Calu3 (cell line): Measurements from ENCODE around the gene ZNF692. TPM values are rescaled to one million over a fixed set of nuclear protein-coding genes. Genes with fewer than 3 reads are reported as not detected.

Experiments used
- BruUV-seq: library from RNA; stranded (reverse); fragments of 400-500 nt; replicated peaks from 2 replicates; lab custom pipeline; 2021; lab: Mats Ljungman, UMichigan
- CTCF ChIA-PET: fragments of 300-600 bp; sonication (Branson Sonifier 250); formaldehyde crosslinking; loops from one replicate; lab custom pipeline; 2022; ENCODE audit warnings: antibody characterized with exemption; lab: Charles Lee
- DNase-seq: peaks from one replicate; pipeline ENCODE4 v3.0.0; 2022
- H3K27ac Mint-ChIP-seq: one replicate; pipeline ENCODE4 v1.8.0; 2022; ENCODE audit warnings: mixed read lengths; ENCODE audit not compliant: unreplicated experiment
- H3K27me3 Mint-ChIP-seq: one replicate; pipeline ENCODE4 v1.8.0; 2022; ENCODE audit warnings: mixed read lengths; ENCODE audit not compliant: unreplicated experiment
- H3K36me3 Mint-ChIP-seq: one replicate; pipeline ENCODE4 v1.8.0; 2022; ENCODE audit warnings: mild to moderate bottlenecking, moderate library complexity, mixed read lengths; ENCODE audit not compliant: insufficient read depth, unreplicated experiment
- H3K4me1 Mint-ChIP-seq: one replicate; pipeline ENCODE4 v1.8.0; 2022; ENCODE audit warnings: mild to moderate bottlenecking, low read depth, mixed read lengths; ENCODE audit not compliant: unreplicated experiment
- H3K4me3 Mint-ChIP-seq: one replicate; pipeline ENCODE4 v1.8.0; 2022; ENCODE audit warnings: mild to moderate bottlenecking, low read depth, moderate library complexity, mixed read lengths; ENCODE audit not compliant: unreplicated experiment
- H3K9me3 Mint-ChIP-seq: one replicate; pipeline ENCODE4 v1.8.0; 2022; ENCODE audit warnings: low read depth, mixed read lengths; ENCODE audit not compliant: unreplicated experiment
- intact Hi-C: fragments of 100-400 bp; cut with micrococcal nuclease; formaldehyde crosslinking; loops from one replicate; pipeline ENCODE4 v1.10.0; 2022; ENCODE audit not compliant: unreplicated experiment
- total RNA-seq: library from RNA; stranded (reverse); gene quantifications from 2 replicates; pipeline ENCODE4 v1.2.3, GENCODE V29; 2022
- TF ChIP-seq, protein P1 (sequence below): fragments of 200-600 bp; IDR thresholded peaks from one replicate; pipeline ENCODE4 v1.8.0; 2022; ENCODE audit warnings: antibody characterized with exemption; ENCODE audit not compliant: unreplicated experiment

Gene ZNF692
- total RNA-seq, 1 experiment from 2014 or later = 61.4 TPM

DNA sequence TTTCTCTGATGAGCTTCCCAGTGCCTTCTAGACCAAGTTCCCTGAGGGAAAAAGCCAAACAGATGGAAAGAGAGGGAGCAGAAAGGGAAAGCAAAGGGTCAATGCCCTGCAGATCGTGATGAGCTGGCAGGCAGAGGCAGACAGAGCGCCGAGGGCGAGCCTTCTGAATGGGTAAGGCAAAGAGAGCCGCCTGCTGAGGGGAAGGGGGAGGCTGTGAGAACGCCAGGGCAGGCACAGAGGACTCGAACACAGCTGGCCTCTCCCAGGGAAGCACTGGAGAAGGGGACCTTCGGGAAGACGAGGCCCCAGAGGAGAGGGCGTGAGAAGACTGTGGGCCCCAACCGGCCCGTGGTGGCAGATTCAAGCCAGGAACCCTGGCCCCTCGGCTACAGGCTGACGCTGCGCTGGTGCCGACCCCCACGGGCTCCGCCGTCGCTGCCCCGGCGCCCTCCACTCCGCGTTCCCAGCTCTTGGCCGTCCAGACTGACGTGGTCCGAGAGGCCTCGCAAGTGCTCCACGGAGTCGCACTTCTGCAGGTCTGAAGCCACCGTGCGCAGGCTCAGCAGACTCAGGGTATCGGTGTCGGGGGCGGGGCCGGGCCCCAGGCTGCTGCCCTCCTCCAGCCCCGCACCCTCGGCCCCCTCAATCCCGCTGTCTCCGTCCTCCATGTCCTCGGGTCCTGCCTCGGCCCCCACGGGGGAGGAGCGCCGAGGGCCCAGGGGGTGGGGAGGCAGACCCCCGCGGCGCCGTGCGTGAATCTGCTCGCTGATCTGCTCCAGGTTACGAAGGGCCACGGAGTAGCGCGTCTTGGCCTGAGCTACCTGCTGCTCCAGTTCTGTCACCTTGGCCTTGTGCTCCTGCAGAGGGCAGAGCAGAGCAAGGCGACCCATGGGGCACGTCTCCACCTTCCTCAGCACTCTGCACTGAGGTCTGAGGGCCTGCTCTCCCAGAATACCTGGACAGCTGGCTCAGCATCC is 47.1 kb downstream of the ZNF692 start:
- Mint-ChIP-seq H3K9me3 (peaks cover 3% of the 10 kb centered on the region), H3K4me3 (no peak overlapping the region), H3K27me3 (no peaks in the 10 kb centered on the region), H3K4me1 (no peaks in the 10 kb centered on the region), H3K36me3 (peaks cover 46% of the 10 kb centered on the region), H3K27ac (peak overlapping the region; percentile 43)
- CTCF ChIA-PET = no interaction called here
- TF ChIP-seq, protein P1, sequence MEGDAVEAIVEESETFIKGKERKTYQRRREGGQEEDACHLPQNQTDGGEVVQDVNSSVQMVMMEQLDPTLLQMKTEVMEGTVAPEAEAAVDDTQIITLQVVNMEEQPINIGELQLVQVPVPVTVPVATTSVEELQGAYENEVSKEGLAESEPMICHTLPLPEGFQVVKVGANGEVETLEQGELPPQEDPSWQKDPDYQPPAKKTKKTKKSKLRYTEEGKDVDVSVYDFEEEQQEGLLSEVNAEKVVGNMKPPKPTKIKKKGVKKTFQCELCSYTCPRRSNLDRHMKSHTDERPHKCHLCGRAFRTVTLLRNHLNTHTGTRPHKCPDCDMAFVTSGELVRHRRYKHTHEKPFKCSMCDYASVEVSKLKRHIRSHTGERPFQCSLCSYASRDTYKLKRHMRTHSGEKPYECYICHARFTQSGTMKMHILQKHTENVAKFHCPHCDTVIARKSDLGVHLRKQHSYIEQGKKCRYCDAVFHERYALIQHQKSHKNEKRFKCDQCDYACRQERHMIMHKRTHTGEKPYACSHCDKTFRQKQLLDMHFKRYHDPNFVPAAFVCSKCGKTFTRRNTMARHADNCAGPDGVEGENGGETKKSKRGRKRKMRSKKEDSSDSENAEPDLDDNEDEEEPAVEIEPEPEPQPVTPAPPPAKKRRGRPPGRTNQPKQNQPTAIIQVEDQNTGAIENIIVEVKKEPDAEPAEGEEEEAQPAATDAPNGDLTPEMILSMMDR = no peak
- no peak for DNase-seq
- BruUV-seq = no TSS peak
- intact Hi-C loops = no loop called here

DNA sequence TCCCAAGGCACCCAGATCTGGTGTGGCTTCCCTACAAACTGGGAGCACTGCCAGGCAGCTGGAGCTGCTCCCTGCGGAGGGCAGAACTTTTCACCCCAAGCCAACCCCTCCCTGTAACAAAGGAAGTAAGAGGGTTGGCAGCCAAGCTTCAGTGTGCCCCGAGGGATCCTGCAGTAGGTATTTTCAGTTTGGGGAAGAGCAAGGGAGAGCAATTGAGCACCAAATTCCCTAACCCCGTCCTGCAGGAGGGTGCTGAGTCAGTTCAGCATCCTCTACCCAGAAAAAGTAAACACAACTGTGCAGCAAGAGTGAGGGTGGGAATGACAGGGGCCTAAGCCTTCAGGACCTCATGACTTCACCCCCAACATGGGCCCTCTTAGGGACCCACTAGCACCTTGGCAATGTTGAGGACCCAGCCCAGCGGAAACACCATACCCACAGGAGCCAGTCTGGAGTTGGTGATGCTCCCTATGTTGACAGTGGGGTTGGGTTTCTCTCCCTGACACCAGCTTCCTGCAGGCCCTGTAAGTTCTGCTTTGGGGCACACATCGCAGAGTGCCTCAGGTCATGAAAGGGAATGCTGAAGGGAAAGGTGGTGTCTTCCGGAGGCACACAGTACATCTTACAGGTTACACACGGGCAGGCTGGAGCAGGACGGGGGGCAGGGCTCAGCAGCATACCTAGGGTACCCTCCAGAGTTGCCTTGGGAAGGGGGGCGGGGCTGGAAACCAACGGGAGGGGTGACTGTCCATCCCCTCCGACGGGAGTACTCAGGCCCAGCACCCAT is 48.0 kb downstream of the ZNF692 start:
- Mint-ChIP-seq H3K27me3 (no peaks in the 10 kb centered on the region), H3K36me3 (peaks cover 44% of the 10 kb centered on the region), H3K9me3 (peaks cover 3% of the 10 kb centered on the region), H3K4me1 (no peaks in the 10 kb centered on the region), H3K4me3 (no peak overlapping the region), H3K27ac (no peak overlapping the region)
- BruUV-seq = no TSS peak
- intact Hi-C loops = no loop called here
- no peak for DNase-seq
- TF ChIP-seq, protein P1 = no peak
- CTCF ChIA-PET = no interaction called here

DNA sequence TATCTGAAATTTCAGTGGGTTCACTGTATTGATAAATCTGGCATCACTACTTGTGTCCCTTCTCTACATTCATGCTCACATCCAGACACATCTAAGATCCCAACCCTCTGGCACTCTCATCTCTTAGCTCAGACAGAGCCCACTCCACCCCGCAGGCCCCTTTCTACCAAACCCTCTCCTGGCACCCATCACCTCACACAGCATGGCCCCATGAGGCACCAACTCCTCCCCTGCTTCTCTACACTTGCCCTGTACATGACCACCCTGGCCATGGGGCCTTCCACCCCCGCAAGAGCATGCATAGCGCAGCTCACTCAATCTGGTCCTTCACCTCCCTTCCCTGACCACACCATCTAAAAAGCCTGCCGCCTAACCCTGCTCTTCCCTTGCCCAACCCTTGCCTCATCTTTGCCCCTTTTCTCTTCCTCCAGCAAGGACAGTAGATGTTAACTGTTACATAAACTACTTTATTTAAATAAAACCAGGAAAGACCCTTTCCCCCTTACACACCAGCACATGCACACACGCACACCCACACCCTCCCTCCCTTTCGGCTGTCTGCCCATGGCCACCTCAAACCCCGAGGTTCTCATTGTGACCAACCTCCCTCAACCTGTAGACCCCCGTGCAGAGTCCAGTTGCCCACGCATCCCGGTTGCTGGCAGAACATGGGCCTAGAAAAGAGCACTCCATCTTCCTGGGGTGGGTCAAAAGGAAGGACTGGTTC is 48.7 kb downstream of the ZNF692 start:
- TF ChIP-seq, protein P1 = no peak
- DNase-seq = no peak
- CTCF ChIA-PET = no interaction called here
- intact Hi-C loops = no loop called here
- peak overlapping the region; percentile 12 for H3K27ac Mint-ChIP-seq
- H3K4me1 Mint-ChIP-seq = no peaks in the 10 kb centered on the region
- H3K27me3 Mint-ChIP-seq = no peaks in the 10 kb centered on the region
- H3K9me3 Mint-ChIP-seq = peaks cover 3% of the 10 kb centered on the region
- no peak overlapping the region for H3K4me3 Mint-ChIP-seq
- H3K36me3 Mint-ChIP-seq = peaks cover 40% of the 10 kb centered on the region
- no TSS peak for BruUV-seq

DNA sequence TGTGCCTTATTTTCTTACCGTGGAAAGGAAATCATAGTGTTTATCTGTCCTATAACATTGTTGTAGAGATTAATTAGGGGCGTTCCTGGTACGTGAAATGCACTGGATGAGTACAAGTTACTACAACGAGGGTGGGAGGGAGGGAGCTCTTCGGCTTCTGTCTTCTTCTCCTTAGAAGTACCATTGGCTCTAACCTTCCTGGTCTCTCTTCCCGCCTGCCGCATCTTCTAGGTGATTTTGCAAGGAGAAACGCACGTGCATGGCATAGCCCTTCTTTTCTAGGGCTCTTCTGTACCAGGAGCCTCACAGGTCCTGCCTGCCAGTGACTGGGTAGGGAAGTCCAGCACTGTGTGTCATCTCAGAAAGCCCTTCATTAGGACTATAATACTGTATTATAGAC is 50.0 kb downstream of the ZNF692 start:
- CTCF ChIA-PET = no interaction called here
- intact Hi-C loops = no loop called here
- TF ChIP-seq, protein P1 = no peak
- peaks cover under 1% of the 10 kb centered on the region for H3K9me3 Mint-ChIP-seq
- BruUV-seq = no TSS peak
- no peak for DNase-seq
- H3K4me1 Mint-ChIP-seq = no peaks in the 10 kb centered on the region
- H3K36me3 Mint-ChIP-seq = peaks cover 33% of the 10 kb centered on the region
- no peak overlapping the region for H3K4me3 Mint-ChIP-seq
- no peak overlapping the region for H3K27ac Mint-ChIP-seq
- H3K27me3 Mint-ChIP-seq = no peaks in the 10 kb centered on the region
